GM15510 (cell line): ENCODE measurements around the gene REST.

Source experiments
- POLR2A ChIP-seq: IDR thresholded peaks from 3 replicates; pipeline ENCODE4 v1.6.1; 2011; ENCODE audit warnings: borderline replicate concordance; ENCODE audit not compliant: insufficient read length; ENCODE audit errors: extremely low read depth

REST gene

DNA sequence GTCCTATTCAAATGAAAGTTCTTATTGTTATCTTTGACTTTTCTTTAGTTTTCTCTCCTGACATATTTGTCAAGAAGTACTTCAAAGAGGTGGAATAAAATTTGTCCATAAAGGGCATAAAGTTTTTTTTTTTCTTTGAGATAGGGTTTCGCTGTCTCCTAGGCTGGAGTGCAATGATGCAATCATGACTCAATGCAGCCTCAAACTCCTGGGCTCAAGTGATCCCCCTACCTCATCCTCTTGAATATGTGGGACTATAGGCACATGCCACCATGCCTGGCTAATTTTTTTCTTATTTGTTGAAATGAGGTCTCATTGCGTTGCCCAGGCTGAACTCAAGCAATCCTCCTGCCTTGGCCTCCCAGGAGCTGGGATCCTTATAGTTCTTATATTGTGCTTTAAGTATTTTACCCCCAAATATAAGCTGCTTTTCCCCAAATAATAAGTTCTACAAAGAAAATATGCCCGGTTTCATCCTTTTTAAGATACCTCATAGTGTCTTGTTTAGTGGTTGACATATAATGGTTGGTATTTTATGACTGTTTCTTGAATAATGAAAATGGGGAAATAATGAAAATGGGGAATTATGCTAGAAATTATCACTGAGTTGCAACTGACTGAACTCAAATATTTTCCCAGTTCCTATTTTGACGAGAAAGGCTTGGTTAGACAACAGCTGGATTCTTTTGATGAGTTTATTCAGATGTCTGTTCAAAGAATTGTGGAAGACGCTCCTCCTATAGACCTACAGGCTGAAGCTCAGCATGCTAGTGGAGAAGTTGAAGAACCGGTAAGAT, 82.6 kb downstream of the REST start:
- no peak for TF ChIP-seq POLR2A

DNA sequence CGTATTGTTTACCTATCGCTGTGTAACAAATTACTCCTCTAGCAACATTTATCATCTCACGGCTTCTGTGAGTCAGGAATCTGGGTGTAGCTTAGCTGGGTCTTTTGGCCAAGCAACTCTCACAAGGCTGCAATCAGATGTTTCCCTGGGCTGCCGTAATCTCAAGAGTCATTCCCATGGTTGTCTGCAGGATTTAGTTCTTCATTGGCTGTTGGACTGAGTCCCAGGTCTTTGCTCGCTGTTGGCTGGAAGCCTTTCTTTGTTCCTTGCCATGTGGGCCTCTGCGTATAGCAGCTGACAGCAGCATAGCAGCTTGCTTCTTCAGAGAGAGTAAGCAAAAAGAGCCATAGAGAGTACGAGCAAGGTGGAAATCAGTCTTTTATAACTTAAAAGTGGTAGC, 87.8 kb downstream of the REST start:
- TF ChIP-seq POLR2A: no peak

DNA sequence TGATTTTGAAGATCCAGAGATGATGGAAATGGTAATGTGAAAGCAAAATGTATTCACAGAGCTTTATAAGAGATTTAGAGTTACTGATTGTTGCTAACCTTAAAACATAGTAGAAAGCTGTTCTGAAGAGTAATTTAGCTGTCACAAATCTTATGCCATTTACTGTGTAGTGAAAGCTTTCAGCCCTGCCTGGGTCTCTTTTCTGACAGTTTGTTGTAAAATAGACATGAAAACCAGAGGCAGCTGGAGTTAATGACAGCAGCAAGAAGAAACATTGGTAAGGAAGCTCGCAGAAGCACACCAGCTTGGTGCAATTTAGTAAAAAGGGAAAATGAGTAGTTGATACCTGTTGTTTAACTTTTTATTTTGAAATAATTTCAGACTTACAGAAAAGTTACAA, 92.1 kb downstream of the REST start:
- TF ChIP-seq POLR2A: no peak

DNA sequence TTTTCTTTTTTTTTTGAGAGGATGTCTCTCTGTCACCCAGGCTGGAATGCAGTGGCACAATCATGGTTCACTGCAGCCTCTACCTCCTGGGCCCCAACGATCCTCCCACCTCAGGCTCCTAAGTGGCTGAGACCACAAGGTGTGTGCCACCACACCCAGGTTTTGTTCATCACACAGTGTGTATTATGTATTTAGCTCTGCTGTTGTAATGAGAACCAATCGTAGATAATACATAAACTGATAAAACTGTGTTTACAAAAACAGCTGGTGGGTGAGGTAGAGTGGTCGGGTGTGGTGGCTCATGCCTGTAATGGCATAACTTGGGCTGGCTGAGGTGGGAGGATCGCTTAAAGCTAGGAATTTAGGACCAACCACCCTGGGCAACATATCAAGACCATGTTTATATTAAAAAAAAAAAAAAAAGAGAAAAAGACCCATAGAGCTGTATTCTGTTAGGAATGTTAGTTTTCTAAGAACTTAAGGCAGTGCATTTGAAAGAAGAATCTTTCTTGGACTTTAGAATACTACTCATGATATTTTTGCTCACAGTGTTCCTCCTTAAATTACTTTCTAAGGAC, 105.9 kb downstream of the REST start:
- no peak for TF ChIP-seq POLR2A
